Body of pancreas (tissue), 4 donors: ENCODE results near the gene RPL9. TPM values are rescaled to one million over a fixed set of nuclear protein-coding genes. Genes with fewer than 3 reads are reported as not detected.
A peak's percentile ranks its signal among the peaks of the same experiment; 100 is the strongest.

ENCODE experiments used
- ATAC-seq: fragments of 150-250 bp; one replicate; pipeline ENCODE4 v1.9.1; 2016
- DNase-seq, 4 donors: peaks; one replicate each; pipeline ENCODE4 v3.0.0-alpha.2; 2019
- H3K27ac ChIP-seq, 4 donors: fragments of 200-600 bp; sonication (generic); 1 replicate in 3 of 4; 2 replicates in 1 of 4; pipeline versions ENCODE4 v1.5.1 to v1.6.1; 2016 to 2019; ENCODE audit warnings: mild to moderate bottlenecking in 1 of 4, mixed read lengths in 1 of 4, moderate library complexity in 1 of 4
- H3K27me3 ChIP-seq, 2 donors: fragments of 200-600 bp; sonication (generic); one replicate each; pipeline ENCODE4 v1.6.0; 2016; ENCODE audit warnings: mild to moderate bottlenecking in 1 of 2
- H3K36me3 ChIP-seq, 2 donors: fragments of 200-600 bp; sonication (generic); replicated peaks in 1 of 2; 2 replicates each; pipeline ENCODE4 v1.5.1; 2016; ENCODE audit warnings: low read depth in 2 of 2; ENCODE audit not compliant: insufficient read depth in 1 of 2
- H3K4me1 ChIP-seq: fragments of 200-600 bp; sonication (generic); one replicate; pipeline ENCODE4 v1.6.0; 2016
- H3K4me3 ChIP-seq, 2 donors: fragments of 200-600 bp; sonication (generic); 1 replicate in 1 of 2; 2 replicates in 1 of 2; pipeline ENCODE4 v1.5.1; 2016 to 2019
- H3K9me3 ChIP-seq, 3 donors: fragments of 200-600 bp; sonication (generic); 1 replicate in 2 of 3; 2 replicates in 1 of 3; pipeline ENCODE4 v1.5.1; 2016
- POLR2A ChIP-seq, 3 donors: fragments of 450-650 bp; IDR thresholded peaks; one replicate each; pipeline ENCODE4 v1.6.1; 2016; ENCODE audit warnings: antibody characterized with exemption in 3 of 3, mild to moderate bottlenecking in 2 of 3
- WGBS, 2 donors: methylation state at CpG; one replicate each; pipeline ENCODE4 v1.1.5; 2017; 5-methylcytosine and 5-hydroxymethylcytosine counted together
- intact Hi-C: fragments of 100-400 bp; cut with DNase I; formaldehyde crosslinking; loops from one replicate; pipeline ENCODE4 v1.15.1; 2023
- total RNA-seq, 2 donors: library from RNA; depleted of rRNA; stranded (reverse); fragments of >200 nt; gene quantifications; one replicate each; pipeline ENCODE4 v1.1.0, GENCODE V29; 2016
- TF ChIP-seq, protein P1 (sequence below), 7 experiments: fragments of 450-650 bp in 4 of 7; fragments of 200-600 bp in 3 of 7; sonication (generic) in 3 of 7; IDR thresholded peaks; one replicate each; pipeline ENCODE4 v1.5.1; 2016 to 2019; ENCODE audit warnings: antibody characterized with exemption in 7 of 7

The RPL9 gene
- total RNA-seq, 2 donors from 2014 or later, result 811 to 1,738 TPM

DNA sequence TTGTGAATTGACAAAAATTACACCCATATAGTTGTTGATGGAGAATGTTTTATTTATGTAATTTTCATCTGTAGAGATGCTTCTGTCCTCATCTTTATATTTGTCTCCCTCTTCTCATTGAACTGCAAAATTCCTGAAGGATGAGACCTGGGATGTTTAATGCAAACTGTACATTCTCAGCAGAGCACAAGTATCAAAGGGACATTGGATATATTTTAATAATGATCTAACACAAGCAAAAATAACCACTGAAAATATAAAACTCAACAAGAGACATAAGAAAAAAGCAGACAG, 40.0 kb upstream of the RPL9 start:
- Histone ChIP-seq H3K36me3 (peaks cover 13 to 25% of the 10 kb centered on the region in 2 donors), H3K27me3 (no peaks in the 10 kb centered on the region)
- intact Hi-C loops, result no loop called here

DNA sequence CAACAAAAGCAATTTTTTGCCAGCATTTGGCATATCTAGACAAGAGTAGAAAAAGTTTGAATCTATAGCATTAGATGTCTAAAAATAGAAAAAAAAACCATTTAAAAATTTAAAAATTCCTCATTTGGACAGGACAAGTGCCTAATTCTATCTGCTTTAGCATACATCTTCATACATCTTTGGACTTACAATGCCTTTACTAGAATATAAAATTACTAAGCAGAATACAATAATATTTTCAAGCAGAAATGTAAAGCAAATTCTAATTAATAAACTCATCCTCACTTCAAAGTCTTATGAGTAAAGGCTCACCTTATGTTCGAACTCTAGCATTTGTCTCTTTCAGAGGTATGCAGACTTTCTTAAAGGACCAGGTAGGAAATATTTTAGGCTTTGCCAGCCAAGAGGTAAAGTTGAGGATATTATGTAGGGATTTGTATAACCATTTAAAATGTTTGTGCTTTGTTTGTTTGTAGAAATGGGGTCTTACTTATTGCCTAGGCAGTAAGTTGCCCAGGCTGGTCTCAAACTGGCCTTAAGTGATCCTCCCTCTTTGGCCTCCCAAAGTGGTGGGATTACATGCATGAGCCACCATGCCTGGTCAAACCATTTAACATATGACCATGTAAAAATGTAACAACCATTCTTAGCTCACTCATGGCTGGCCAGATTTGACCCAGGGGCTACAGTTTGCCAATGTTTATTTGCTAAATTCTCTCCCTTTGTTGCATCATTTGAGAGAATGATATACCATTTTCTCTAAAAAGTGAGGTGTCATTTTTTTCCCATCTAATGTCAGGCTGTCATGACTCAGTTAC, 39.4 kb upstream of the RPL9 start:
- H3K4me3 ChIP-seq, result no peak overlapping the region
- H3K36me3 ChIP-seq, result peaks cover 10 to 22% of the 10 kb centered on the region in 2 donors
- intact Hi-C loops, result no loop called here
- no peaks in the 10 kb centered on the region for H3K27me3 ChIP-seq
- H3K4me1 ChIP-seq, result no peaks in the 10 kb centered on the region
- TF ChIP-seq POLR2A (IDR thresholded peaks at IDR 0.05), result no peak
- TF ChIP-seq, protein P1, sequence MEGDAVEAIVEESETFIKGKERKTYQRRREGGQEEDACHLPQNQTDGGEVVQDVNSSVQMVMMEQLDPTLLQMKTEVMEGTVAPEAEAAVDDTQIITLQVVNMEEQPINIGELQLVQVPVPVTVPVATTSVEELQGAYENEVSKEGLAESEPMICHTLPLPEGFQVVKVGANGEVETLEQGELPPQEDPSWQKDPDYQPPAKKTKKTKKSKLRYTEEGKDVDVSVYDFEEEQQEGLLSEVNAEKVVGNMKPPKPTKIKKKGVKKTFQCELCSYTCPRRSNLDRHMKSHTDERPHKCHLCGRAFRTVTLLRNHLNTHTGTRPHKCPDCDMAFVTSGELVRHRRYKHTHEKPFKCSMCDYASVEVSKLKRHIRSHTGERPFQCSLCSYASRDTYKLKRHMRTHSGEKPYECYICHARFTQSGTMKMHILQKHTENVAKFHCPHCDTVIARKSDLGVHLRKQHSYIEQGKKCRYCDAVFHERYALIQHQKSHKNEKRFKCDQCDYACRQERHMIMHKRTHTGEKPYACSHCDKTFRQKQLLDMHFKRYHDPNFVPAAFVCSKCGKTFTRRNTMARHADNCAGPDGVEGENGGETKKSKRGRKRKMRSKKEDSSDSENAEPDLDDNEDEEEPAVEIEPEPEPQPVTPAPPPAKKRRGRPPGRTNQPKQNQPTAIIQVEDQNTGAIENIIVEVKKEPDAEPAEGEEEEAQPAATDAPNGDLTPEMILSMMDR (IDR thresholded peaks at IDR 0.05), result no peak
- 83 to 85% methylated on average over 1 of the region's 1 CpG for WGBS, 2 donors
- no peak for ATAC-seq
- DNase-seq, result no peak
- no peak overlapping the region for H3K27ac ChIP-seq
- no peaks in the 10 kb centered on the region for H3K9me3 ChIP-seq

More for the DNA sequence above, 40.0 kb upstream of the RPL9 start:
- Histone ChIP-seq H3K4me1 (no peaks in the 10 kb centered on the region), H3K27ac (no peak overlapping the region), H3K4me3 (no peak overlapping the region), H3K9me3 (no peaks in the 10 kb centered on the region)
- DNase-seq (no peak), ATAC-seq (no peak)
- TF ChIP-seq, protein P1 (IDR thresholded peaks at IDR 0.05), result no peak
- TF ChIP-seq POLR2A (IDR thresholded peaks at IDR 0.05), result no peak

DNA sequence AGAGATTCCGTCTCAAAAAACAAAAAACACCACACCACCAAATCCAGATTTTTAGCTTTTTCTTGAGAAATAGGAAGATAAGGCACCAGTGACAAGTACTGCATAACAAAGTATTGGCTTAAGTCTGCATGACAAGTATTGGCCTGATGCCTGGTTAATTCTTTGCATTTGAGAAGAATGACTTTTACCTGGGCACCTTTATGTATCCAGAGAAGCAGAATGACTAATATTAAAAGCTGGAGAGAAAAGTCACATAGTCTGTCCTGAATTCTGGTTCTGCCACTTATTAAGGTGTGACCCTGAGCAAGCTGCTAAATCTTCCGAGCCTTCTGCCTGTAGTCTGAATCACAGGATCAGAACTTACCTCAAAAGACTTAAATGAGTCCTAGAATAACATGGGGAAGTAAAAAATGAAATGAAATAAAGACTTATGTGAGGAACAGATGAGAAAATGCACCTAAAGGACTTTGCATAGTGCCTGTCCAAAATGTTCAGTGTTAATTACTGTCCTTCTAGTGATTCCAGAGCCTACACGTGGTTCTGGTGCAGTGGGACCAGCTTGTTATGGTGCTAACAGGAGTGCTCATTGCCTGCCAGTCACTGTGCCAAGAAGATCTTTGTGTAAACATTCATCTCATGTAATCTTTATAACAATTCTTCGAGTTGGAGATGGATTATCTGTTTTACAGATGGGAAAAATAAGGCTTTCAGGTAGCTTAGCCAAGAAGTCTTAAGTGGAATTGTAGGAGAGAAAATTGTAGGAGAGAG, 36.9 kb upstream of the RPL9 start:
- DNase-seq (no peak), ATAC-seq (peak; percentile 52)
- 46 to 52% methylated on average over 4 of the region's 4 CpGs for WGBS, 2 donors
- Histone ChIP-seq H3K27ac (peak overlapping the region in 1 of 4 donors; percentile 1), H3K4me3 (no peak overlapping the region), H3K27me3 (no peaks in the 10 kb centered on the region), H3K4me1 (no peaks in the 10 kb centered on the region), H3K36me3 (peaks cover 0 to 4% of the 10 kb centered on the region in 2 donors), H3K9me3 (no peaks in the 10 kb centered on the region)
- TF ChIP-seq, protein P1 (IDR thresholded peaks at IDR 0.05), result no peak
- TF ChIP-seq POLR2A (IDR thresholded peaks at IDR 0.05), result no peak
- intact Hi-C loops, result no loop called here

DNA sequence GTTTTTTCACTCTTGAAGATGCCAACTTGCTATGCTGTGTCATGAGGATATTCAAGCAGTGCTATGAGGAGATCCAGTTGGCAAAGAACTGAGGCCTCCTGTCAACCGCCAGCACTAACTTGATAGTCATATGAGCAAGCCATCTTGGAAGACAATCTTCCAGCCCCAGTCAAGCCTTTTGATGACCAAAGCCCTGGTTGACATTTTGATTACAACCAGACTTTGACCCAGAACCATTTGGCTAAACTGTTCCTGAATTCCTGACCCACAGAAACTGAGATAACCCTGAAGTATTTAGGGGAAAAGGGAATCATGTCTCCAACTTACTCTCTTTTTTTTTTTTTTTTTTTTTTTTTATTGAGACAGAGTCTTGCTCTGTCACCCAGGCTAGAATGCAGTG, 35.6 kb upstream of the RPL9 start:
- Histone ChIP-seq H3K4me1 (no peaks in the 10 kb centered on the region), H3K27me3 (no peaks in the 10 kb centered on the region), H3K9me3 (no peaks in the 10 kb centered on the region), H3K36me3 (peaks cover 0 to 3% of the 10 kb centered on the region in 2 donors), H3K27ac (no peak overlapping the region), H3K4me3 (no peak overlapping the region)
- WGBS, 2 donors, result 77 to 83% methylated on average over 1 of the region's 1 CpG
- ATAC-seq, result no peak
- intact Hi-C loops, result no loop called here
- no peak for DNase-seq
- TF ChIP-seq POLR2A (IDR thresholded peaks at IDR 0.05), result no peak
- TF ChIP-seq, protein P1 (IDR thresholded peaks at IDR 0.05), result no peak
